GM19395 (cell line): ENCODE results near the gene INPP4A.

Source experiments
- ATAC-seq: cut with Tn5 transposase; IDR thresholded peaks from one replicate; pipeline ENCODE4 v1.9.1; 2021; ENCODE audit warnings: mild to moderate bottlenecking, moderate library complexity; ENCODE audit not compliant: unreplicated experiment

INPP4A gene

GRCh38 chr2:98608962-98609604 is 164.4 kb downstream of the INPP4A start:
- ATAC-seq: peak; percentile 13

GRCh38 chr2:98614024-98614739 is 169.5 kb downstream of the INPP4A start:
- no peak for ATAC-seq

GRCh38 chr2:98615481-98615880 is 170.8 kb downstream of the INPP4A start:
- ATAC-seq: no peak

GRCh38 chr2:98617149-98617548 is 172.5 kb downstream of the INPP4A start:
- ATAC-seq: no peak

GRCh38 chr2:98623657-98624056 is 179.0 kb downstream of the INPP4A start:
- no peak for ATAC-seq

- no peak for ATAC-seq
These were observed 187.7 kb downstream of the INPP4A start for GRCh38 chr2:98632351-98632750.

GRCh38 chr2:98634406-98635092 is 189.9 kb downstream of the INPP4A start:
- ATAC-seq: no peak

GRCh38 chr2:98637401-98638147 is 192.9 kb downstream of the INPP4A start:
- ATAC-seq: peak; percentile 85

- no peak for ATAC-seq
These were observed 198.9 kb downstream of the INPP4A start for GRCh38 chr2:98643496-98644100.
